ENCODE measurements around the gene VEPH1.

Gene VEPH1

DNA sequence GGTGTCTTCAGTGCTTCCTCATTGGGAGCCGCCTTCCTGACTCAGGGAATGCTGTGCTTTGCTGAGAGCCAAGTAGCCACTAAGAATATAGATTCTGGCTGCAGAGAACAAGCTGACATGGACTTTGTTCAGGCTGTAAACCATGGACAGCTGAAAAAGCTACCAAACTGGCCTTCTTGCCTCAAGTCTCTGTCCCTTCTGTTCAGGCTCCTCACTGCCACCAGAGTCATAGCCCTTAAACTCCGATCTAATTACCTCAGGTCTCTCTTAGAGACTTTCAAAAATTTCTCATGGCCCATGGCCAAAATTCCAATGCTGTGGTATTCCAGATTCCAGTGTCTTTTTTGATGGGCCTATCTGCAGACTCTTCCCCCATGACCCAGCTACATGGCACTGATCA lies 86.0 kb downstream of the VEPH1 start:
- Histone ChIP-seq H3K4me3 (ENCODE audit: low read depth in 1 of 2, low read length in 2 of 2) (no peak overlapping the region), H3K9ac (ENCODE audit: low read length) (no peak overlapping the region), H3K9me3 (ENCODE audit: low read length) (no peaks in the 10 kb centered on the region), H3K4me1 (ENCODE audit: insufficient read depth, low read length) (no peaks in the 10 kb centered on the region), H3K27me3 (ENCODE audit: control insufficient read depth in 1 of 2, insufficient read depth in 2 of 2, low read length in 2 of 2) (no peaks in the 10 kb centered on the region), H3K27ac (ENCODE audit: low read depth, low read length) (no peak overlapping the region), H3K36me3 (ENCODE audit: insufficient read depth, low read length) (no peaks in the 10 kb centered on the region)

DNA sequence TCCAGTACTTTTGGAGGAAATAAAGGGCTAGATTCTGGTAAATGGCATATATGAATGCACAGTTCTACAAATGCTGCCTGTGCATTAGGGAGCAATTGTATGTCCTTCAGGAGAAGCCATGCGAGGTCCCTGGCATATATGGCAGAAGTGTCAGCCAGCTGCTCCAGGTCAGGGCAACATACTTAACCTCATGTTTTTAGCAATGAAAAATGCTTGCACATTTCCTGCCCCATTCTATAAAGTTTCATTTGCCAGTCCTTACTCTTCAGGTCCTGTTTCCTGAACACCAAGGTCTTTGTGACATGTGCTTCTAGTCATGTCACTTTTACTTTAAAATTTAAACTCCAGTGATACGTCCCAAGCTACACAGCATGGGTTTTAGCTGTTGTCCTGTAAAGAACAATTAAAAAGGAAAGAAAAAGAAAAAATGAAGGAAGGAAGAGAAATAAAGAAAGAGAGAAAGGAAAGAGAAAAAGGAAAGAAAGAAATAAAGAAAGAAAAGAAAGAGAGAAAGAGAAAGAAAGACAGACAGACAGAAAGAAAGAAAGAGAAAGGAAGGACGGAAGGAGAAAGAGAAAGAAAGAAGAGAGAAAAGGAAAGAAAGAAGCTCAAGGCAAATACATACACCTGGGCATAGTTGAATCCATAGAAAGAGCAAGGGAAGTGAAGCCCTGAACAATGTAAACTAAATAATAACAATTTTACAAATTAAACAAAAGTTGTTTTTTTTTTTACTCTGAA lies 86.7 kb downstream of the VEPH1 start:
- no peaks in the 10 kb centered on the region for H3K36me3 ChIP-seq (ENCODE audit: insufficient read depth, low read length)
- H3K9ac ChIP-seq (ENCODE audit: low read length), result no peak overlapping the region
- no peak overlapping the region for H3K27ac ChIP-seq (ENCODE audit: low read depth, low read length)

DNA sequence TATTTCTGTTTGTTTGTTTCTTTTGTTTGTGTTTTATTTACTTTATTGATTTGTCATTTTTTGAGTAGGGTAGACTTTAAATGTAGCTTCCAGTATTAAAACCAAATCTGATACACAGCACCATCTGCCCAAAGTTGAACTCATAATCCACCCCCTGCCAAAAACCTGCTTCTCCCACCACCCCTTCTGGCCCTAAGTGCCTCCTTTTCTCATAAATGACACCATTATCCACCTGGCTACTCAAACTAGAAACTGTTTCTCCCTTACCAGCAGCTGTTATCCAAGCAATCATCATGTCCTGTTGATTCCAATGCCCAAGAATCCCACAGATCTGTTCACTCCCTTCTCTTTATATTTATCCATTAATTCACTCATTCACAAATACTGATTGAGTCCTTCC lies 88.4 kb downstream of the VEPH1 start:
- no peaks in the 10 kb centered on the region for H3K4me1 ChIP-seq (ENCODE audit: insufficient read depth, low read length)
- no peak overlapping the region for H3K27ac ChIP-seq (ENCODE audit: low read depth, low read length)
- H3K4me3 ChIP-seq (ENCODE audit: low read depth in 1 of 2, low read length in 2 of 2), result no peak overlapping the region
- no peaks in the 10 kb centered on the region for H3K9me3 ChIP-seq (ENCODE audit: low read length)
- no peak overlapping the region for H3K9ac ChIP-seq (ENCODE audit: low read length)
- no peaks in the 10 kb centered on the region for H3K27me3 ChIP-seq (ENCODE audit: control insufficient read depth in 1 of 2, insufficient read depth in 2 of 2, low read length in 2 of 2)
- no peaks in the 10 kb centered on the region for H3K36me3 ChIP-seq (ENCODE audit: insufficient read depth, low read length)

More for the DNA sequence above, 86.7 kb downstream of the VEPH1 start:
- no peaks in the 10 kb centered on the region for H3K27me3 ChIP-seq (ENCODE audit: control insufficient read depth in 1 of 2, insufficient read depth in 2 of 2, low read length in 2 of 2)
- H3K4me1 ChIP-seq (ENCODE audit: insufficient read depth, low read length), result no peaks in the 10 kb centered on the region
- no peak overlapping the region for H3K4me3 ChIP-seq (ENCODE audit: low read depth in 1 of 2, low read length in 2 of 2)
- no peaks in the 10 kb centered on the region for H3K9me3 ChIP-seq (ENCODE audit: low read length)

DNA sequence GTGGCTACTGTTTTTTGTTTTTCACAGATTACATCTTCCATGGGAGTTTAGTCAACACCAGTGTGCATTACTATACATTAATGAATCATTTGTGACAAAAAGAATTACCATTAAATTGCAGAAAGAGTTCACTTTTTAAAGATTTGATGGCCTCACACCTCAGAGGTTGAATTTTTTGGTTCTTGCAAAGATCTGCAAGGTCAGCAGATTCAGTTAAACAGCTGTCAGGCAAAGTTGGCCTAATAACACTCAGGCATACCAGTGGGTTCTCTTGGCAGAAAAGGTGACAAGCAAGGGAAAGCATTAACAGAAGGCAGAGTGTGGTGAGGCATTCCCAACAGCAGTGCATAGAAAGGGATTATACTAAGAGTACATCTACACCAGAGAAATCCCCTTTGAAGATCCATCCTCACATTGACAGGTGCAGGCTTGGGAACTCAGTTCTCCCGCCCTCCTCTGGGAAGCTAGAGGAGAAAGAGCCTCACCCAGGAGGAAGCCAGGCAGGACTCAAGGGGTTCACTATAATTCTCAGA lies 90.8 kb downstream of the VEPH1 start:
- H3K27me3 ChIP-seq (ENCODE audit: control insufficient read depth in 1 of 2, insufficient read depth in 2 of 2, low read length in 2 of 2), result no peaks in the 10 kb centered on the region
- no peak overlapping the region for H3K9ac ChIP-seq (ENCODE audit: low read length)
- no peaks in the 10 kb centered on the region for H3K36me3 ChIP-seq (ENCODE audit: insufficient read depth, low read length)
- H3K4me1 ChIP-seq (ENCODE audit: insufficient read depth, low read length), result no peaks in the 10 kb centered on the region
- no peaks in the 10 kb centered on the region for H3K9me3 ChIP-seq (ENCODE audit: low read length)
- no peak overlapping the region for H3K4me3 ChIP-seq (ENCODE audit: low read depth in 1 of 2, low read length in 2 of 2)
- H3K27ac ChIP-seq (ENCODE audit: low read depth, low read length), result no peak overlapping the region

DNA sequence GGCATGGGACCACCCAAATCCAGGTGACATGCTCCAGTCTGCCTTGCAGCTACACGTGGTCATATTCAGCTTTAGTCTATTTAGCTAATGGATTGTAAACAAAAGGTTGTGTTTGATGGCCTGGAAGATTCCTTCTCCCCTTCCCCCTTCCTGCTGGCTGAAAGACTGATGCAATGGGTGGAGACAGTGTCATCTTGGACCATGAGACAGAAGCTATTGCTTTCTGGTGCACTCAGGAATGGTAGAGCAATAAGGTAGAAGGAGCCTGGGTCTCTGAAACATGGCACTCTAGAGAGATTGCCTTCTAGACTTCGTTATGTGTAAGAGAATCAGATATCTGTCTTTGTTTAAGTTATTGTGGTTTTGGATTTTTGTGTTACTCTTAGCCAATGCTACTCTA lies 92.3 kb downstream of the VEPH1 start:
- no peak overlapping the region for H3K4me3 ChIP-seq (ENCODE audit: low read depth in 1 of 2, low read length in 2 of 2)
- no peaks in the 10 kb centered on the region for H3K27me3 ChIP-seq (ENCODE audit: control insufficient read depth in 1 of 2, insufficient read depth in 2 of 2, low read length in 2 of 2)
- H3K4me1 ChIP-seq (ENCODE audit: insufficient read depth, low read length), result no peaks in the 10 kb centered on the region
- no peaks in the 10 kb centered on the region for H3K9me3 ChIP-seq (ENCODE audit: low read length)
- no peak overlapping the region for H3K27ac ChIP-seq (ENCODE audit: low read depth, low read length)
- H3K9ac ChIP-seq (ENCODE audit: low read length), result no peak overlapping the region
- H3K36me3 ChIP-seq (ENCODE audit: insufficient read depth, low read length), result no peaks in the 10 kb centered on the region

DNA sequence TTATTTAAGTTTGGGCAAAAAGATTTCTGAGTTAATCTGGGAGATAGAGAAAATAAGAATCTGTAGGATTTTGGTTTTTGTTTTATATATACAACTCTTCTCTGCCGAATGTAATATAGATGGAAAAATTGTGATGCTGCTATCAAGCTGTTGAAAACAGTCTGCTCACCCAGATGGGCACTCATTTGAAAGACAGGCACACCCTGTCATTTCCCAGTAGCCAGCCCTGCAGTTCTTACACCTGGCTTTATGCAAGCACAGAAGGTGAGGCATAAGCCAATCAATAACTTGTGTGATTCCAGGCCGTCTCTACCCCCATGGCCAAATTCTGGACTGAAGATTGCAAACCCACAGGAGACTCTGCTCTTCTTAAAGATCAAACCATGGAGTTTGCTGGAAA lies 93.7 kb downstream of the VEPH1 start:
- H3K4me3 ChIP-seq (ENCODE audit: low read depth in 1 of 2, low read length in 2 of 2), result no peak overlapping the region
- no peaks in the 10 kb centered on the region for H3K4me1 ChIP-seq (ENCODE audit: insufficient read depth, low read length)
- no peaks in the 10 kb centered on the region for H3K36me3 ChIP-seq (ENCODE audit: insufficient read depth, low read length)
- no peak overlapping the region for H3K9ac ChIP-seq (ENCODE audit: low read length)
- no peak overlapping the region for H3K27ac ChIP-seq (ENCODE audit: low read depth, low read length)
- H3K27me3 ChIP-seq (ENCODE audit: control insufficient read depth in 1 of 2, insufficient read depth in 2 of 2, low read length in 2 of 2), result no peaks in the 10 kb centered on the region
- H3K9me3 ChIP-seq (ENCODE audit: low read length), result no peaks in the 10 kb centered on the region

DNA sequence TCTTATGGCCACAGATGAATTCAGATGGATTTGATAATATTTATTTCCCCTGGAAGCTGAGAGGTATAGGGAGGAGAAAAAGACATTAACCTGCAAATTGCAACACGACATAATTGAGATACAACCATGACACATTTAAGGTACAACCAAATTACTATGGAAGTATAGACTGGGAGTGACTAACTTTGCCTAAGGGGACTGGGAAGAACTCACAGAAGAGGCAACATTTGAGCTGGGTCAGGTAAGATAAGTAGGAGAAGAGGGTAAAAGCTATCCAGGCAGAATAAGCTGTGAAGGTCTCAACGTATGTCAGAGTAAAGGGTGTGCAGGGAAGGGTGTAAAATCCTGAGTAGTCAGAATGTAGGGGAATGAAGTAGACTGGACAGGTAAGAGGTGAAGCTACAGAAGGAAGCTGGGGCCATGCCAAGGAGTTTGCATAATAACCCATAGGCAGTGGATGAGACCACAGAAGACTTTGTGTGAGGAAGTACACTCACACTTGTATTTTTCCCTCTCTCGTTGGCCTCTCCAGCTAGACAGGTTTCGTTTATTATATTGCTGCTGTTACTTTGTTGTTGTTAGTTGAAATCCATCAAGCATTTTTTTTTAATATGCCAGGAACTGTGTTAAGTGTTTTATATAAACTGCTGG lies 94.6 kb downstream of the VEPH1 start:
- Histone ChIP-seq H3K9me3 (ENCODE audit: low read length) (no peaks in the 10 kb centered on the region), H3K27me3 (ENCODE audit: control insufficient read depth in 1 of 2, insufficient read depth in 2 of 2, low read length in 2 of 2) (no peaks in the 10 kb centered on the region), H3K36me3 (ENCODE audit: insufficient read depth, low read length) (no peaks in the 10 kb centered on the region), H3K4me1 (ENCODE audit: insufficient read depth, low read length) (no peaks in the 10 kb centered on the region), H3K27ac (ENCODE audit: low read depth, low read length) (no peak overlapping the region), H3K9ac (ENCODE audit: low read length) (no peak overlapping the region), H3K4me3 (ENCODE audit: low read depth in 1 of 2, low read length in 2 of 2) (no peak overlapping the region)

DNA sequence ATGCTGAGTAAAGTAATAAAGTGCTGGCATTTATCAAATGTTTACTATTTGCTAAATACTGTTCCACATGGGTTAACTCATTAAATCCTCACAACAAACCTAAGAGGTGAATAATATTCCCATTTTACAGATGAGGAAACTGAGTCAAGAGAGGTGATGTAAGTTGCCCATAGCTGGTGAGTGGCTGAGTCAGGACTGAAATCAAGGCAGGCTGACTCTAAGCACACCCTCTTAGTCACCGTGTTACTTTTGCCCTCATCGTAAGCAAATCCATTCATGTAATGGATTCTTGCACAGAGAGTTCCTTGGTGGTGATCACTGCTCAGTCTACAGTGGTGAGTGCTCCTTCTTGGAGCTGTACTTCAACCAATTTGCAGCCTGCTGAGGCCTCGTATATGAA lies 95.4 kb downstream of the VEPH1 start:
- no peaks in the 10 kb centered on the region for H3K27me3 ChIP-seq (ENCODE audit: control insufficient read depth in 1 of 2, insufficient read depth in 2 of 2, low read length in 2 of 2)
- H3K9me3 ChIP-seq (ENCODE audit: low read length), result no peaks in the 10 kb centered on the region
- no peak overlapping the region for H3K9ac ChIP-seq (ENCODE audit: low read length)
- no peaks in the 10 kb centered on the region for H3K36me3 ChIP-seq (ENCODE audit: insufficient read depth, low read length)
- H3K4me1 ChIP-seq (ENCODE audit: insufficient read depth, low read length), result no peaks in the 10 kb centered on the region
- no peak overlapping the region for H3K4me3 ChIP-seq (ENCODE audit: low read depth in 1 of 2, low read length in 2 of 2)
- no peak overlapping the region for H3K27ac ChIP-seq (ENCODE audit: low read depth, low read length)

DNA sequence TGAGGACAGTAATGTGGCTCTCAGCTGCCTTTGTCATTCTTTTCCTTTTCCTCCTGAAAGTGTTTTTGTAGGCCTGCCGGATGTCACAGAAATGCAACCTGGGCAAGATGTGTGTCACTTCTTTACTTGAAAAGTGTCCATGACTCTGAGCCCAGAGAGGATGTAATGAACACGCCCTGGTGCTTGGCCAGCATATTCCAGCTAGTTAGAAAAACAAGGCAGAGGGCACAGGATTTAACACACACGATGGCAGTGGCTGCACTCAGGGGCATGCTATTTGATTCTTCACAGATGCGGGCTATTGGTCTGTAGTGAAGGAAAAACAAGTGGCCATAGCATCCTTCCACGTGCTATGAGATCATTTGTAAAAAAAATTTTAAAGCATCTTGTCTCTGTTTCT lies 96.8 kb downstream of the VEPH1 start:
- no peaks in the 10 kb centered on the region for H3K36me3 ChIP-seq (ENCODE audit: insufficient read depth, low read length)
- H3K27me3 ChIP-seq (ENCODE audit: control insufficient read depth in 1 of 2, insufficient read depth in 2 of 2, low read length in 2 of 2), result no peaks in the 10 kb centered on the region
- no peaks in the 10 kb centered on the region for H3K9me3 ChIP-seq (ENCODE audit: low read length)
- H3K27ac ChIP-seq (ENCODE audit: low read depth, low read length), result no peak overlapping the region
- no peak overlapping the region for H3K9ac ChIP-seq (ENCODE audit: low read length)
- no peaks in the 10 kb centered on the region for H3K4me1 ChIP-seq (ENCODE audit: insufficient read depth, low read length)
- no peak overlapping the region for H3K4me3 ChIP-seq (ENCODE audit: low read depth in 1 of 2, low read length in 2 of 2)

DNA sequence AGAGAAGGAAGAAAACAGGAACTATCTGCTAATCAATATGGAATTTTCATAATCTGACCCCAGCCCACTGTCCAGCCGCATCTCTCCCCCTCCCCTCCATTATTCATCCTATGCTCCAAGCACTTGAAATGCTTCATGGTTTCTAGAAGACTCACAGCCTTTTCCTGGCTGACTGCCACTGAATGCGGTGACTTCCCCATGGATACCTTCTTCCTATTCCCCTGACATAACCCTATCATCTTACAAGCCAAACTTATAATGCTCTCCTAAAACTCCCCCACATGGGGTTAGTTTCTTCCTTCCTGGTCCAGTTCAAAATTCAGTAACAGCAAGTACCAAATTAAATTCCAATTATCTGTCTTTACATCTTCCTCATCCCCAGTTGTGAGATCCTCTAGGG lies 97.8 kb downstream of the VEPH1 start:
- no peak overlapping the region for H3K9ac ChIP-seq (ENCODE audit: low read length)
- H3K4me1 ChIP-seq (ENCODE audit: insufficient read depth, low read length), result no peaks in the 10 kb centered on the region
- H3K9me3 ChIP-seq (ENCODE audit: low read length), result no peaks in the 10 kb centered on the region
- no peaks in the 10 kb centered on the region for H3K36me3 ChIP-seq (ENCODE audit: insufficient read depth, low read length)
- H3K4me3 ChIP-seq (ENCODE audit: low read depth in 1 of 2, low read length in 2 of 2), result no peak overlapping the region
- H3K27me3 ChIP-seq (ENCODE audit: control insufficient read depth in 1 of 2, insufficient read depth in 2 of 2, low read length in 2 of 2), result no peaks in the 10 kb centered on the region
- H3K27ac ChIP-seq (ENCODE audit: low read depth, low read length), result no peak overlapping the region

DNA sequence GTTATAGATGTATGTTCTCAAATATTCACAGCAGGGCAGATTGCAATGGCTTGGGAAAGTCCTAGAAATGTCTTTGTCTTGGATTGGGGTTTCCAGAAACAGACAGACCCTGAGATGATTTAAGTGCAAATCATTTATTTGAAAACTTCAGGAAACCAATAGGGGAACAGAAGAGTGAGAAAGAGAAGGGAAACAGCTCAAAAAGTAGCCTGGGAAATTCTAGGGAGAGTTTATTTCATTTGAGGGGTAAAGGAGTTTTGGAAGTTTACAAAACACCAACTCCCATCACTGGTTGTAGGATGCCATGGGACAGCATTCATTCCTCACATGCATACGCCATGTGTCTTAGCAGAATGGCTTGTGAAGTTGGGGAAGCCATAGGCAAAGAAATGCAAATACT lies 98.8 kb downstream of the VEPH1 start:
- H3K9me3 ChIP-seq (ENCODE audit: low read length), result no peaks in the 10 kb centered on the region
- no peaks in the 10 kb centered on the region for H3K36me3 ChIP-seq (ENCODE audit: insufficient read depth, low read length)
- no peaks in the 10 kb centered on the region for H3K4me1 ChIP-seq (ENCODE audit: insufficient read depth, low read length)
- no peak overlapping the region for H3K9ac ChIP-seq (ENCODE audit: low read length)
- H3K27ac ChIP-seq (ENCODE audit: low read depth, low read length), result no peak overlapping the region
- no peaks in the 10 kb centered on the region for H3K27me3 ChIP-seq (ENCODE audit: control insufficient read depth in 1 of 2, insufficient read depth in 2 of 2, low read length in 2 of 2)
- no peak overlapping the region for H3K4me3 ChIP-seq (ENCODE audit: low read depth in 1 of 2, low read length in 2 of 2)

DNA sequence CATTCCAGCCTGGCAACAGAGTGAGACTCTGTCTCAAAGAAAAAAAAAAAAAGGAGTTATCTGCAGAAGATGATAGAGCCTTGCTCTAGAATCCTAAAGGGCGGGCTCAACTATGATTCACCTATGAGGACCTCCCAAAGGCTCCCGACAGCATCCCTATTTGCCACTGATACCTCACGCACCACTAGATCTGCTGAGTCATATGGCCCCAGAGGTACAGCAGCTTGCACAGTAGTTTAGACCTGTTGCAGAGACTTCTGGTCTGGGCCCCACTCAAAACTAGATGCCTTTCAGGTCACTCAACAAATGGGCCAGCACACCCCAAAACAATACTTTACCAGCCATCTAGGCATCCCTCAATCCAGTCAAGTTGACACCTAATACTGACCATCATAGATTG lies 104.6 kb downstream of the VEPH1 start:
- Histone ChIP-seq H3K36me3 (ENCODE audit: insufficient read depth, low read length) (no peaks in the 10 kb centered on the region), H3K27ac (ENCODE audit: low read depth, low read length) (no peak overlapping the region), H3K4me3 (ENCODE audit: low read depth in 1 of 2, low read length in 2 of 2) (no peak overlapping the region), H3K9ac (ENCODE audit: low read length) (no peak overlapping the region), H3K9me3 (ENCODE audit: low read length) (no peaks in the 10 kb centered on the region), H3K4me1 (ENCODE audit: insufficient read depth, low read length) (no peaks in the 10 kb centered on the region), H3K27me3 (ENCODE audit: control insufficient read depth in 1 of 2, insufficient read depth in 2 of 2, low read length in 2 of 2) (no peaks in the 10 kb centered on the region)
